ENCODE data around the gene KCTD20. TPM values are rescaled to one million over a fixed set of nuclear protein-coding genes. Genes with fewer than 3 reads are reported as not detected.

Gene KCTD20
- total RNA-seq, 2 experiments from 2014 or later = 53.9 to 65.0 TPM

GRCh38 chr6:36488221-36488620 is 45.4 kb downstream of the KCTD20 start:
- Mint-ChIP-seq H3K9me3 (ENCODE audit: low read depth) (no peaks in the 10 kb centered on the region), H3K36me3 (peaks cover 54% of the 10 kb centered on the region), H3K27me3 (no peaks in the 10 kb centered on the region), H3K4me3 (no peak overlapping the region), H3K27ac (no peak overlapping the region), H3K4me1 (peaks cover under 1% of the 10 kb centered on the region)
- no peak for ATAC-seq
- DNase-seq = no peak
- CTCF ChIA-PET = interaction anchor here (1.0 to 1.1 kb wide), 2 partner anchors 102 to 294 kb away, joined by 3 read pairs; no protein-coding TSS in a partner anchor

GRCh38 chr6:36489426-36489825 is 46.6 kb downstream of the KCTD20 start:
- Mint-ChIP-seq H3K36me3 (peaks cover 56% of the 10 kb centered on the region), H3K4me1 (peaks cover 9% of the 10 kb centered on the region), H3K27ac (no peak overlapping the region), H3K4me3 (no peak overlapping the region), H3K27me3 (no peaks in the 10 kb centered on the region), H3K9me3 (ENCODE audit: low read depth) (no peaks in the 10 kb centered on the region)
- no peak for DNase-seq
- CTCF ChIA-PET = interaction anchor here (1.1 kb wide), 1 partner anchor 293 kb away, joined by 3 read pairs; no protein-coding TSS in a partner anchor
- ATAC-seq = no peak

- Mint-ChIP-seq H3K9me3 (ENCODE audit: low read depth) (no peaks in the 10 kb centered on the region), H3K4me3 (no peak overlapping the region), H3K27ac (no peak overlapping the region), H3K4me1 (peaks cover 9% of the 10 kb centered on the region), H3K36me3 (peaks cover 60% of the 10 kb centered on the region), H3K27me3 (no peaks in the 10 kb centered on the region)
- CTCF ChIA-PET = no interaction called here
- ATAC-seq (no peak), DNase-seq (no peak)
These were observed 48.7 kb downstream of the KCTD20 start for GRCh38 chr6:36491378-36491965.

GRCh38 chr6:36492092-36492491 is 49.3 kb downstream of the KCTD20 start:
- H3K27ac Mint-ChIP-seq = no peak overlapping the region
- no peak for DNase-seq
- no peak for ATAC-seq
- no peak overlapping the region for H3K4me3 Mint-ChIP-seq
- CTCF ChIA-PET = no interaction called here
- H3K4me1 Mint-ChIP-seq = peaks cover 9% of the 10 kb centered on the region
- H3K36me3 Mint-ChIP-seq = peaks cover 61% of the 10 kb centered on the region
- no peaks in the 10 kb centered on the region for H3K9me3 Mint-ChIP-seq (ENCODE audit: low read depth)
- no peaks in the 10 kb centered on the region for H3K27me3 Mint-ChIP-seq

DNA sequence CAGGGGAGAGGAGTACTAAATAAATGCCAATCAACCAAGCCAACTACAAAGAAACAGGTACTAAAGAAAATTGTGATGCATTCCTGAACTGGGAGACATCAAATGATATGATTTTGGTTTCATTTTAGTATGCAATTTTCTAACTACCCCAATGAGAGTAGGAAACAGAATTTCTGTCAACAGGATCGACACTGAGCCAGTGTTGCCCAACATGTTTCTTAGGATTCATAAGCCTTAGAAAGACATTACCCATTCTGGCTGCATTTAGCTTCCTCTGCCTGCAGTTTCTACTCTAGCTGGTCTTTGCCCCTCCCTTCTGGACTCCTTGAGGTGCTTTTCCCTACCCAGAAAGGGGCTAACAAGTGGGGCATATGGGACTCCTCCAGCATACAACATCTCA is 49.8 kb downstream of the KCTD20 start:
- no peak overlapping the region for H3K27ac Mint-ChIP-seq
- CTCF ChIA-PET = interaction anchor here (1.1 kb wide), 1 partner anchor 8 kb away, joined by 3 read pairs; no protein-coding TSS in a partner anchor
- ATAC-seq (no peak), DNase-seq (no peak)
- H3K27me3 Mint-ChIP-seq = no peaks in the 10 kb centered on the region
- no peaks in the 10 kb centered on the region for H3K9me3 Mint-ChIP-seq (ENCODE audit: low read depth)
- peaks cover 61% of the 10 kb centered on the region for H3K36me3 Mint-ChIP-seq
- peaks cover 9% of the 10 kb centered on the region for H3K4me1 Mint-ChIP-seq
- no peak overlapping the region for H3K4me3 Mint-ChIP-seq

- ATAC-seq (no peak), DNase-seq (no peak)
- CTCF ChIA-PET = interaction anchor here (1.1 to 2.0 kb wide), 2 partner anchors 9 to 13 kb away, joined by 3 to 5 read pairs; no protein-coding TSS in a partner anchor
- Mint-ChIP-seq H3K9me3 (ENCODE audit: low read depth) (no peaks in the 10 kb centered on the region), H3K27me3 (no peaks in the 10 kb centered on the region), H3K4me3 (no peak overlapping the region), H3K4me1 (peaks cover 9% of the 10 kb centered on the region), H3K36me3 (peaks cover 56% of the 10 kb centered on the region), H3K27ac (no peak overlapping the region)
These were observed 50.5 kb downstream of the KCTD20 start for GRCh38 chr6:36493319-36493718.

DNA sequence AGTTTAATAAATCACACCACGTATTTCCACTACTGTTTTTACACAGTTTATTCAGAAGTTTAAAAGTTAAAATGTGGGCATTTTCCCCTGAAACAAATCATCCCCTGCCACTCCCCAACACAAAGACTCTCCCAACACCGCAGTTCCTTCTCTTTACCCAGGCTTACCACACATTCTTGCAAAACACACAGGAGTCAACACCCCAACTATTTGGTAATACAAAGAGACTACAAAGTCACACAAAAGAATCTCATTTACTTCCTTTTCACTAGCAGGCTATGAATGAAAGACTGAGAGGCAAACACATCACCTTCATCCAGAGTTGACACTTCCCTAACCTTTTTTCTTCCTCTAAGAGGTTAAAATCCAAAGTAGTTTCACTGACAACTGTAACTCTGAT is 51.1 kb downstream of the KCTD20 start:
- H3K4me1 Mint-ChIP-seq = peaks cover 9% of the 10 kb centered on the region
- H3K4me3 Mint-ChIP-seq = no peak overlapping the region
- H3K27ac Mint-ChIP-seq = peak overlapping the region; percentile 6
- ATAC-seq (no peak), DNase-seq (no peak)
- CTCF ChIA-PET = interaction anchor here (1.1 to 2.0 kb wide), 2 partner anchors 10 to 12 kb away, joined by 3 to 5 read pairs; no protein-coding TSS in a partner anchor
- H3K36me3 Mint-ChIP-seq = peaks cover 56% of the 10 kb centered on the region
- H3K27me3 Mint-ChIP-seq = no peaks in the 10 kb centered on the region
- H3K9me3 Mint-ChIP-seq (ENCODE audit: low read depth) = no peaks in the 10 kb centered on the region

DNA sequence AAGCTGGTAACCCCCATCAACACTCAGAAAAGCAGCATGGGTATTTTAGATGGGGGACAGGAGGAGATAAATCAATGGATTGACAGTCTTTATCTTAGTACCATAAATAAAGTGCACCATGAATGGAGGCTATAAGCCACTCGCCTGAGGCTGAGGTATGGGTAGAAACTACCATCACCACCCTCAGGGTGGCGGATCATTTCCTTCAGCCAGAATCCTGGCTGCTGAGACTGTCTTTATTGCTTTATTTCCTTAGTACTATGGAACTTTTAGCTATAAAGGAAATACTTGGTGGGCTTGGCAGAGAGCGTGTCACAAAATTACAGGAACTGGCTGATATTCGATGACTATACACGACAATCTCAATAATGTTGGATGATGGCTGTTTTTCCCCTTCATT is 52.3 kb downstream of the KCTD20 start:
- Mint-ChIP-seq H3K36me3 (peaks cover 66% of the 10 kb centered on the region), H3K27ac (no peak overlapping the region), H3K9me3 (ENCODE audit: low read depth) (no peaks in the 10 kb centered on the region), H3K4me1 (peaks cover 9% of the 10 kb centered on the region), H3K4me3 (no peak overlapping the region), H3K27me3 (no peaks in the 10 kb centered on the region)
- ATAC-seq (no peak), DNase-seq (no peak)
- CTCF ChIA-PET = interaction anchor here (2.0 kb wide), 1 partner anchor 11 kb away, joined by 5 read pairs; no protein-coding TSS in a partner anchor

GRCh38 chr6:36499918-36500317 is 57.1 kb downstream of the KCTD20 start:
- Mint-ChIP-seq H3K9me3 (ENCODE audit: low read depth) (no peaks in the 10 kb centered on the region), H3K27me3 (no peaks in the 10 kb centered on the region), H3K4me1 (no peaks in the 10 kb centered on the region), H3K36me3 (peaks cover 56% of the 10 kb centered on the region), H3K27ac (no peak overlapping the region), H3K4me3 (no peak overlapping the region)
- no peak for DNase-seq
- CTCF ChIA-PET = interaction anchor here (0.9 to 1.4 kb wide), 2 partner anchors 20 to 30 kb away, joined by 3 to 6 read pairs; no protein-coding TSS in a partner anchor
- ATAC-seq = no peak

DNA sequence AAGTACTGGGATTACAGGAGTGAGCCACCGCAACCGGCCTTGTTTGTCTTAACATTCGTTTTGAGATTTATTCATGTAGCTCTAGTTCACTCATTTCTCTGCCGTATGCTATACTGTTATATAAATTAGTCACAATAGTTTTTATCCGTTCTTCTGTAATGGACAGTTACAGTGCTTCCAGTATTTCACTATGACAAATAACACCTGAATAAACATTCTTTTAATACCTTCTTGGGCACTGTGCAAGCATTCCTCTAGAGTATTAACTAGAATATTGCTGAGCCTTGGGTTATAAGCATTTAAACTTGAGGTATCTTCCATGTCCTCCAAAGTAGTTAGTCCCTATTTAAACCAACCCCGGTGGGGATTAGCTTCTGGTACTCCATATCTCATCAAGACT is 58.9 kb downstream of the KCTD20 start:
- no peak overlapping the region for H3K4me3 Mint-ChIP-seq
- DNase-seq = no peak
- peaks cover 3% of the 10 kb centered on the region for H3K4me1 Mint-ChIP-seq
- no peaks in the 10 kb centered on the region for H3K9me3 Mint-ChIP-seq (ENCODE audit: low read depth)
- H3K36me3 Mint-ChIP-seq = peaks cover 53% of the 10 kb centered on the region
- ATAC-seq = no peak
- CTCF ChIA-PET = no interaction called here
- no peaks in the 10 kb centered on the region for H3K27me3 Mint-ChIP-seq
- H3K27ac Mint-ChIP-seq = no peak overlapping the region

DNA sequence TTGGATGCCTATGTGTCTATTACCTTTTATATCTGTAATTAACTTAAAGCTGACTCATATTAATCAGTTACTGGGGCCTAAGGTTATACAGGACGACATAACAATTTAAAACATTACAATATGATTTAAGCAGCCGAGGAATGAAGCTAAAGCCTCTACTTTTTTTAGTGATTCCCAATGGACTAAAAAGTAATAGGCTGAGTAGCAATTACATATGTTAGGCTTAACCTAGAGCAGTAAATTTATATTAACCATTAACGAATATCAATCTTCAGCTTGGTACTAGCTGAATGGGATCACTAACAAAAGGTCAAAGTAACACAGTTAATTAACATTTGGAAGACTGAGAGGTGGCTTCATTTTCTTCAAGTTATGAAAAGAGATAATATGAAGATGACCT is 61.4 kb downstream of the KCTD20 start:
- Mint-ChIP-seq H3K36me3 (peaks cover 47% of the 10 kb centered on the region), H3K27ac (no peak overlapping the region), H3K9me3 (ENCODE audit: low read depth) (no peaks in the 10 kb centered on the region), H3K4me3 (no peak overlapping the region), H3K4me1 (peaks cover 5% of the 10 kb centered on the region), H3K27me3 (no peaks in the 10 kb centered on the region)
- ATAC-seq = no peak
- CTCF ChIA-PET = interaction anchor here (1.2 kb wide), 1 partner anchor 163 kb away, joined by 3 read pairs; no protein-coding TSS in a partner anchor
- no peak for DNase-seq

DNA sequence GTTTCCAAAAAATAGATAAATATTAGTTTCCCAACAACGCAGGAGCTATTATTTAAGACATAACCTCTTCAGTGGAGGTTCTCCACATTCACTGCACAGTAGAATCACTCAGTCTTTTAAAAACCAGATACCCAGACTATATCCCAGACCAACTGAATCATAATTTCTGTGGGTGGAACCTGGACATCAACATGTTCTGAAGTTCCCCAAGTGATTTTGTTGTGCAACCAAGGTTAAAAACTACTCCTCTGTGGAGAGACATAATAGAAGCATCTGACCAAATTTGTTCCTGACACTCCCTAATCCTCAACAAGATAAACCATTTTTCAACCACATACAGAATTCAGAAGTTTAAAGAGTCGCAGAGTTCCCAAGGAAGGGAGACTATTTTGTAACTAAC is 62.2 kb downstream of the KCTD20 start:
- Mint-ChIP-seq H3K4me3 (no peak overlapping the region), H3K9me3 (ENCODE audit: low read depth) (no peaks in the 10 kb centered on the region), H3K36me3 (peaks cover 47% of the 10 kb centered on the region), H3K27ac (no peak overlapping the region), H3K4me1 (peaks cover 5% of the 10 kb centered on the region), H3K27me3 (no peaks in the 10 kb centered on the region)
- no peak for ATAC-seq
- DNase-seq = no peak
- CTCF ChIA-PET = interaction anchor here (0.7 to 1.3 kb wide), 2 partner anchors 27 to 129 kb away, joined by 5 to 7 read pairs; no protein-coding TSS in a partner anchor

GRCh38 chr6:36505744-36506534 is 63.1 kb downstream of the KCTD20 start:
- DNase-seq = no peak
- no peak overlapping the region for H3K27ac Mint-ChIP-seq
- H3K36me3 Mint-ChIP-seq = peaks cover 54% of the 10 kb centered on the region
- peaks cover 5% of the 10 kb centered on the region for H3K4me1 Mint-ChIP-seq
- CTCF ChIA-PET = interaction anchor here (1.2 to 1.3 kb wide), 2 partner anchors 12 to 28 kb away, joined by 5 read pairs; no protein-coding TSS in a partner anchor
- no peaks in the 10 kb centered on the region for H3K9me3 Mint-ChIP-seq (ENCODE audit: low read depth)
- no peaks in the 10 kb centered on the region for H3K27me3 Mint-ChIP-seq
- no peak overlapping the region for H3K4me3 Mint-ChIP-seq
- ATAC-seq = no peak

All from activated CD8-positive, alpha-beta memory T cell treated with anti-CD3 and anti-CD28 coated beads, Interleukin-2, amount 10 ng/mL, durations not matched to agents 7 days and 5 days (primary cell).